Measurements from ENCODE around the gene TRAF3.
"Not testable (repeated sequence)": the region's sequence is repeated elsewhere in the genome, so short reads cannot be mapped to it uniquely, and the experiment has no call there.

Gene TRAF3

DNA sequence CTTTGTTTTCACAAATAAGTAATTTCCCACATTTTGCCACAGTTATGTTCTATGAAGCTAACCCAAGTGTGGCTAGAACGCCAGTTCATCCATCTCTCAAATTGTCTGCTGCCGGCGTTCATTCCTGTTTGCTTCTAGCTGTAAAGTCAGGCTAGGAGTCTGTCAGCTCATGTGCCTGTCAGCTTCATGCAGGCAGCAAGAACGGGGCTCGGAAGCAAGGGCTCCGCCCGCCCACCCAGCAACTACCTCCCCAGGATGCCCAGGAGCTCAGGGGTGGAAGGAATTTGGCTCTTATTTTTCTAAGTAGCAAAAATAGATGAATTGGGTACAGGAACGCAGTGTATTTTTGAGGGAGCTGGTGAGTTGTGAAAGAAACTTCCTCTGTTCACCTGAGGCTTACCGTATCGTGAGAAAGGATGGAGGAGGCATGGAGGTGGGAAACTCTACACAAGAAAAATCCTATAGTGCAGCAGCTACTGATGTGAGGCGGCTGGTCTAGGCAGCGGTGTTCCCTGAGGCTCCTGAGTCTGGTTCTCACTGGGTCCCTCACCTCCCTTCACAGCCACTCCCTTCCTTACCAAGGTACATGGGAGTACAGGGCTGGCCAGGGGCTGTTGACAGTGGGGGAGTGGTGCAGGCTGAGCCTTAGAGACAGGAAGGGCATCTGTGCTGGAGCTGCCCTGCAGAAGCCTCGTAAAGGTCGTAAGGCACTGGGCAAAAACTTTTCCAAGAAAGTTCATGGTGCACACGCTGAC is 90.8 kb downstream of the TRAF3 start:
- no peak for DNase-seq

GRCh38 chr14:102868956-102869547 is 91.8 kb downstream of the TRAF3 start:
- no peak for DNase-seq

- no peak for DNase-seq
Observed at GRCh38 chr14:102870246-102870645, 93.0 kb downstream of the TRAF3 start.

GRCh38 chr14:102870994-102871831 is 94.0 kb downstream of the TRAF3 start:
- DNase-seq, result no peak

GRCh38 chr14:102872020-102872419 is 94.8 kb downstream of the TRAF3 start:
- no peak for DNase-seq

- no peak for DNase-seq
Observed at GRCh38 chr14:102873131-102873530, 95.9 kb downstream of the TRAF3 start.

GRCh38 chr14:102873546-102874061 is 96.4 kb downstream of the TRAF3 start:
- DNase-seq, result no peak

GRCh38 chr14:102875652-102876051 is 98.4 kb downstream of the TRAF3 start:
- no peak for DNase-seq

- DNase-seq, result not testable (repeated sequence)
Observed at GRCh38 chr14:102877511-102877910, 100.3 kb downstream of the TRAF3 start.

DNA sequence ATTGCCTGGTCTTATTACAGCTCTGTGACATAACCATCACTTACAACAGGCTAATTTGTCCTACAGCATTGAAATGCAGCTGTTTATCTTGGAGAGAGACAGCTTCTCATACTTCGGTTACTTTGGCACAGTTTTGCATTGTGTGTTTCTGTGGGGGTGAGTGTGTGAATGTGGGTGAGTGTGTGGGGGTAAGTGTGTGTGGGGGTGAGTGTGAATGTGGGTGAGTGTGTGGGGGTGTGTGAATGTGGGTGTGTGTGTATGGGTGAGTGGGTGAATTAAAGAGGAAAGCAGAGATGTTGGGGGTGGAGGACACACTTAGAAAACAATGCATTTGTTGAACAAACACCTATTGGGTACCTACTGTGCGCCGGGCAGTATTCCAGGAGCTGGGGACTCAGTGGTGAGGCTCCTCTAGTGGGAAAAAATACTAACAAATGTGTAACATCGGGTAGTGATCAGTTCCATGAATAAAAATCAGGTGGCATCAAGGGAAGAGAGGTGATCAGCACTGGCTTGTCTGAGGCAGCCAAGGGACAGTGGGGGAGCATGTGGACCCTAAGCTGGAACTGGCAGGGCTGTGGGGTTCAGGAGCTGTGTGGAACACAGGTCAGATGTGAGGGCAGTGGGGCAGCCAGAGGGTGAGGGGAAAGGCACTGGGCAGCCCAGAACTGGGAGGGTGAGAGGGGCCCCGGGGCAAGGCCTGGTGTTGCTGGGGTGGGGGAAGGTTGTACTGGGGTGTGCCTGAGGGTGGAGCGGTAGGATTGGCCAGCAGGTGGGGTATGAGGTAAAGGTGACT is 101.1 kb downstream of the TRAF3 start:
- no peak for DNase-seq

- no peak for DNase-seq
Observed at GRCh38 chr14:102878970-102879460, 101.8 kb downstream of the TRAF3 start.

- DNase-seq, result no peak
Observed at GRCh38 chr14:102882226-102882906, 105.1 kb downstream of the TRAF3 start.

- DNase-seq, result no peak
Observed at GRCh38 chr14:102883089-102883541, 105.9 kb downstream of the TRAF3 start.

- DNase-seq, result no peak
Observed at GRCh38 chr14:102883554-102883953, 106.3 kb downstream of the TRAF3 start.

GRCh38 chr14:102885737-102886447 is 108.6 kb downstream of the TRAF3 start:
- no peak for DNase-seq

GRCh38 chr14:102888748-102889147 is 111.5 kb downstream of the TRAF3 start:
- DNase-seq, result no peak

DNA sequence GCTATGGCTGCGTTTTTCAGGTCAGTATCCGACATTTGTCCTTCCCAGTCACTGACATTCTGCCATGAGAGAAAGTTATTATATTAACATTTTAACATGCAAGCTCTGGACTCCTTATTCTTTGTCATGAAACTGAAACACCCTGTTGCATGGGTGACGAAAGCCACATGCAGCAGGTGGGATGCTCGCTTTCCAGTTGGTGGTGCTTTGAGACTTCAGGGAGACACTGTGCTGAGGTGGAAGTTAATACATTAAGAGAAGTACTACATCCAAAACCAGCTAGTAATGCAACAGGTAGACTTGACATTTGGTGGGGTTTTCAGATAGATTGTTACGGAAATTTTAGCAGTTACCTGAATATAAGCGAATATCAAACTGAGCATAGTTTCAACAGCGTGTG is 112.4 kb downstream of the TRAF3 start:
- no peak for DNase-seq

DNA sequence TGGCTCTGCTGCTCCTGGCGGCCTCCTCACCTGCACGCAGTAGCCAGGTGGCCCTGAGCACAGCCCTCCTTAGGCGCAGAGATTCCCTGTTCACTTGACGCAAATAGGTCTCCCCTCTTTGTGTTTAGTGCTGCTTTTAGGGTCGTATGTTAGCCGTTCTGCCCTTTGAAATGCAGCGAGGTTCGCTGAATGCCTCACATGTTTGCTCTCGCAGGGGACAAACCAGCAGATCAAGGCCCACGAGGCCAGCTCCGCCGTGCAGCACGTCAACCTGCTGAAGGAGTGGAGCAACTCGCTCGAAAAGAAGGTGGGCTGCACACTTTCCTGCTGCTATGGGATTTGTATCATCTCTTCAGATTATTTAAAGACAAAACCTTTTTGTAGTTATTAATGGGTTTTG is 113.9 kb downstream of the TRAF3 start:
- DNase-seq, result no peak

- no peak for DNase-seq
Observed at GRCh38 chr14:102891556-102891955, 114.3 kb downstream of the TRAF3 start.

GRCh38 chr14:102892651-102893050 is 115.4 kb downstream of the TRAF3 start:
- no peak for DNase-seq

DNA sequence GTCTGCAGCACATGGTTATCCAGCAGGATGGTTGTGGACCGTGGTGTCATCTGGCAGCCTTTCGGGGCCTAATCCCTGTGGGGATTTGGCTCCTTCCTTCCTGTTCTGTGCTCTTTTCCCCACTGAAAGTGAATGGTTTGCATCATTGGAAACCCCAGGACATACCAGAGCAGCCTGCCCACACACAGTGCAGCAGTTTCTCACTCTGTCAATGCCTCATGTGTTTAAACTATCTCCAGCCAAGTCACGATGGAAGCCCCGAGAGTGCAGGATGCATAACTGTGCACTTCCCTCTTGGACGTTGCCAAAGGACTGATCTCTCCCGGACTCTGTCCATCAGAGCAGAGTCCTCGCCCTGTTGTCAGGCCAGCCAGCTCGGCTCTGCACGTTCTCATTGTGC is 116.2 kb downstream of the TRAF3 start:
- DNase-seq, result no peak

All from DMS 273 treated with DMSO at 0.1 percent for 48 hours (cell line).